Keratinocyte (primary cell): Measurements from ENCODE around the gene LYL1.

Source experiments
- EZH2 ChIP-seq: IDR thresholded peaks from one replicate; pipeline ENCODE4 v1.6.1; 2012; ENCODE audit warnings: inconsistent platforms, mild to moderate bottlenecking, low read length, moderate library complexity
- TF ChIP-seq, protein P1 (sequence below), 3 experiments: IDR thresholded peaks in 1 of 3; conservative IDR thresholded peaks in 1 of 3; optimal IDR thresholded peaks in 1 of 3; 2 replicates in 2 of 3; 3 replicates in 1 of 3; pipeline versions ENCODE3 to v1.5.1; 2011; ENCODE audit warnings: low read length in 3 of 3, mild to moderate bottlenecking in 3 of 3, moderate library complexity in 2 of 3, control low read depth in 1 of 3, inconsistent platforms in 1 of 3; ENCODE audit not compliant: insufficient read depth in 2 of 3; ENCODE audit errors: extremely low read depth in 1 of 3

DNA sequence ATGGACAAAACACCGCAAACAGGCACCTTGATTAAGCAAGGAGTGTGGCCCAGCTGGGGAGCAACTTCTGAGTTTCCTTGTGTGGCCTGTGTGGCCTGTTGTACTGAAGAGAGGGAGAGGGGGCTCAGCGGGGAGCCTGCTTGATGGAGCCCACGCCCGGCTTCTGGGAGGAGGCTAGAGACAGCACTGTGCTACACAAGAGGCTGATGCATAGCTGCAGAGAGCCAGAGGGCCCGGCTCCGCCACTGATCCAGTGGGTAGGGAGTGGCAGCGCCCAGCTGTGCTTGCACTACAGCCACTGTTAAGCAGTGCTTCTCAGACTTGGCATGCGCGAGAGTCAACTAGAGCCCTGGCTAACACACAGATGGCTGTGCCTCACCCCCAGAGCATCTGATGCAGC, 19.0 kb downstream of the LYL1 start:
- TF ChIP-seq, protein P1, sequence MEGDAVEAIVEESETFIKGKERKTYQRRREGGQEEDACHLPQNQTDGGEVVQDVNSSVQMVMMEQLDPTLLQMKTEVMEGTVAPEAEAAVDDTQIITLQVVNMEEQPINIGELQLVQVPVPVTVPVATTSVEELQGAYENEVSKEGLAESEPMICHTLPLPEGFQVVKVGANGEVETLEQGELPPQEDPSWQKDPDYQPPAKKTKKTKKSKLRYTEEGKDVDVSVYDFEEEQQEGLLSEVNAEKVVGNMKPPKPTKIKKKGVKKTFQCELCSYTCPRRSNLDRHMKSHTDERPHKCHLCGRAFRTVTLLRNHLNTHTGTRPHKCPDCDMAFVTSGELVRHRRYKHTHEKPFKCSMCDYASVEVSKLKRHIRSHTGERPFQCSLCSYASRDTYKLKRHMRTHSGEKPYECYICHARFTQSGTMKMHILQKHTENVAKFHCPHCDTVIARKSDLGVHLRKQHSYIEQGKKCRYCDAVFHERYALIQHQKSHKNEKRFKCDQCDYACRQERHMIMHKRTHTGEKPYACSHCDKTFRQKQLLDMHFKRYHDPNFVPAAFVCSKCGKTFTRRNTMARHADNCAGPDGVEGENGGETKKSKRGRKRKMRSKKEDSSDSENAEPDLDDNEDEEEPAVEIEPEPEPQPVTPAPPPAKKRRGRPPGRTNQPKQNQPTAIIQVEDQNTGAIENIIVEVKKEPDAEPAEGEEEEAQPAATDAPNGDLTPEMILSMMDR (optimal IDR thresholded peaks at IDR 0.05 in 1 of 3, IDR thresholded peaks at IDR 0.05 in 1 of 3, conservative IDR thresholded peaks at IDR 0.05 in 1 of 3; ENCODE audit: extremely low read depth in 1 of 3, insufficient read depth in 2 of 3, low read length in 3 of 3): no peak
- no peak for TF ChIP-seq EZH2
